NCI-H510A (cell line): ENCODE measurements around the gene DZANK1.
"Not testable (repeated sequence)": the region's sequence is repeated elsewhere in the genome, so short reads cannot be mapped to it uniquely, and the experiment has no call there.

Experiments
- DNase-seq: peaks from one replicate; lab custom pipeline; 2025; lab: John Stamatoyannopoulos, UW

DZANK1 gene

GRCh38 chr20:18466894-18467730 lies at the start of gene DZANK1, which contains the start of gene POLR3F:
TSS of gene DZANK1 (minus strand) at chr20:18467030. CDS start at chr20:18465358, 1,672 bp downstream.
TSS of gene POLR3F (plus strand) at chr20:18467390. CDS start at chr20:18467507, 117 bp downstream.
- DNase-seq, result peak; percentile 97

GRCh38 chr20:18515973-18516372 lies 49.1 kb upstream of the DZANK1 start:
- DNase-seq, result no peak

GRCh38 chr20:18514127-18514526 lies 47.3 kb upstream of the DZANK1 start:
- DNase-seq, result no peak

- no peak for DNase-seq
These were observed 46.4 kb upstream of the DZANK1 start for GRCh38 chr20:18513208-18513607.

GRCh38 chr20:18511571-18511970 lies 44.7 kb upstream of the DZANK1 start:
- DNase-seq, result no peak

GRCh38 chr20:18507218-18508191 lies 40.7 kb upstream of the DZANK1 start, which contains the start of gene SEC23B:
TSS of gene SEC23B (plus strand) at chr20:18507940. CDS start at chr20:18510836, 2,896 bp downstream.
- peak; percentile 99 for DNase-seq

- peak; percentile 22 for DNase-seq
These were observed 39.9 kb upstream of the DZANK1 start for GRCh38 chr20:18506744-18507143.

GRCh38 chr20:18504479-18505060 lies 37.7 kb upstream of the DZANK1 start:
- no peak for DNase-seq

GRCh38 chr20:18501672-18502071 lies 34.8 kb upstream of the DZANK1 start:
- DNase-seq, result not testable (repeated sequence)

- no peak for DNase-seq
These were observed 30.8 kb upstream of the DZANK1 start for GRCh38 chr20:18497603-18498002.

- DNase-seq, result peak; percentile 93
These were observed 30.1 kb upstream of the DZANK1 start, which contains the start of gene RBBP9 for GRCh38 chr20:18496740-18497592. TSS of gene RBBP9 (minus strand) at chr20:18497225. CDS start at chr20:18497167, 58 bp downstream.

GRCh38 chr20:18496042-18496441 lies 29.2 kb upstream of the DZANK1 start:
- peak; percentile 44 for DNase-seq

- DNase-seq, result no peak
These were observed 21.5 kb upstream of the DZANK1 start for GRCh38 chr20:18488301-18488700.

- DNase-seq, result no peak
These were observed 14.8 kb upstream of the DZANK1 start for GRCh38 chr20:18481596-18481995.

- no peak for DNase-seq
These were observed 11.0 kb upstream of the DZANK1 start for GRCh38 chr20:18477821-18478220.

- no peak for DNase-seq
These were observed 10.4 kb upstream of the DZANK1 start for GRCh38 chr20:18477218-18477617.

- no peak for DNase-seq
These were observed 296 bp downstream of the DZANK1 start for GRCh38 chr20:18466574-18466893.

- no peak for DNase-seq
These were observed 1.2 kb downstream of the DZANK1 start for GRCh38 chr20:18465536-18466200.

- DNase-seq, result no peak
These were observed 10.2 kb downstream of the DZANK1 start for GRCh38 chr20:18456600-18456999.

- DNase-seq, result no peak
These were observed 22.9 kb downstream of the DZANK1 start for GRCh38 chr20:18443886-18444285.

- no peak for DNase-seq
These were observed 26.4 kb downstream of the DZANK1 start for GRCh38 chr20:18440403-18440802.
